ENCODE measurements around the gene PARD6G.
A peak's percentile ranks its signal among the peaks of the same experiment; 100 is the strongest.
"Not testable (repeated sequence)": the region's sequence is repeated elsewhere in the genome, so short reads cannot be mapped to it uniquely, and the experiment has no call there.

The PARD6G gene

DNA sequence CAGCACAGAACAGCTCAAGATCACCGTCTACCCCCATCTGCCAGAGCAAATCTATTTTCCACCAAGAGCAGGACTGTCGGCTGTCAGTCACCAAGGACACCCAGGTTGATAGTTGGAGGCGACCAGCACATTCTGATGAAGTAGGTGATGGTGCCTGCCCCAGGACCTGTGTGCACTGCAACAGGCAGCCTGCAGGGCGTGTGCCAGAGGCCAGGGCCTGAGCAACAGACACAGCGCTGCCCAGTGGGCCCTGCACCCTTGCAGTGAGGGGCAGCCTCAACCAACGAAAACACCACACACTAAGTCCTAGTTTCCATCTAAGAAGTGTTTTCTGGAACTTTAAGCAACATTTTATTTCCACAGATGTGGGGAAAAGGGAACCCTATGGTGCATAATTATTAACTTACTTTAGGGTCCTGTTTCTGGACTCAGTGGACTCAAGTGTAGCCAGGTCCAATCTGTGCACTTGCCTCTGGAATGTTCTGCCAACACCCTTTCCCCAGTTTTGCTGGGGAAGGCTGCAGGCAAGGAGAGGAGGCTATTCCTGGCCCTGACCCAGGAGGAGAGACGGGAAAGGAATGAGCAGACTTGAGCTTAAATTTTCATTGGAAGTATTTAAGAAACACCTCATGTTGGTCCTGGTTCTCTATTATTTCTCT is 76.8 kb downstream of the PARD6G start:
- DNase-seq, result no peak

DNA sequence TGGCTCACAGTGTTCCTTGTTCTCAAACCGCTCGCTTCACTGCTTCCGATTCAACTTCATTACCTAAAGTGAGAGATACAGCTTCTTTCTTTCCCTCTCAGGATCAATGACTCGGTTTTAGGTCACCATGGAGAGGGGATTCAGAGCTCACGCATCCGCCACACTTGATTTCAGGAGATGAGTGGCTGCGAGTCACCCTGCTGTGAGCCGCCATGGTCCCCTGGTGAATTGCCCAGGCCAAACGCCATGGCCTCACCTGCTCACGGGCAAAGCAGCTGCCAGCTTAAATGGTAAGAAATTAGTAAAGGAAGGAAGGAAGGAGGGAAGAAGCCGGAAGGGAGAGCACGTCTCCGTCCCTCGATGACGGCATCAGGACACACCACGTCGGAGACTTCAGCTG is 77.7 kb downstream of the PARD6G start:
- DNase-seq, result no peak

- DNase-seq, result no peak
Observed at GRCh38 chr18:80168982-80169381, 78.3 kb downstream of the PARD6G start.

- DNase-seq, result no peak
Observed at GRCh38 chr18:80168346-80168745, 79.0 kb downstream of the PARD6G start.

DNA sequence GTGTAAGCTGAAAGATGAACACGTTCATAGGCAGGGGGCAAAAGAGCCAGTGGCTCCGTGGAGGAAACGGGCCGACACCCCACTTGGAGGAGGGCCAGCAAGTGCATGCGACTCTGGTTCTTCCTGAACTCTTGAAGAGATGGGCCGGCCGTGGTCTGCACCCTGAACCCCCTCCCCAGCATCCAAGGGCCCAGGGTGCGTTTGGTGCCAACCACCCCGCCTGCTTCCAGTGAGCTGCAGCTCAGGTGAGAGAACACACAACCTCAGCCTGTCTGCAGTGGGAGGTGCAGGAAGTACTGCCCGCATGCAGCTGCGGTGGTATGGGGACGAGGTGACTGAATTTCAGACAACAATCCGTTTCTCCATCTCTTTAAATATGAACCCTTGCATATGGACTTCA is 79.4 kb downstream of the PARD6G start:
- no peak for DNase-seq

GRCh38 chr18:80167331-80167730 is 80.0 kb downstream of the PARD6G start:
- DNase-seq, result no peak

DNA sequence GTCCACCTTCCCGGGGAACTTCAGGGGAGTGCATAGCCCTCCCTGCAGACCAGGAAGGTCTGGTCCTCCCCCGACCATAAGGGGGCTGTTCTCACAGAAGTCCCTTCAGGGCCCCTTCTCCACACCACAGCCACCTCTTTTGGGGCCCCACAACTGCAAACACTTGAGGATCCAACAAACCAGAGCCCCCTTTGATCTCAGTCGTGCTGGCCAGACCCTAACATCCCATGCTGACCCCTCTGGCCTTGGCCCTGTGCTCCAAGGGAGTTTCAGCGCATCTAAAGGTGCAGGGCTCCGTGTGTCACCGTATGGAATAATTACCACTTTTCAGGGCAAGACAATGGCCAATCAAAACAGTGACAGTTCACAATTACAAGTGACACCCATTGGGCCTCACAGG is 80.6 kb downstream of the PARD6G start:
- DNase-seq, result no peak

DNA sequence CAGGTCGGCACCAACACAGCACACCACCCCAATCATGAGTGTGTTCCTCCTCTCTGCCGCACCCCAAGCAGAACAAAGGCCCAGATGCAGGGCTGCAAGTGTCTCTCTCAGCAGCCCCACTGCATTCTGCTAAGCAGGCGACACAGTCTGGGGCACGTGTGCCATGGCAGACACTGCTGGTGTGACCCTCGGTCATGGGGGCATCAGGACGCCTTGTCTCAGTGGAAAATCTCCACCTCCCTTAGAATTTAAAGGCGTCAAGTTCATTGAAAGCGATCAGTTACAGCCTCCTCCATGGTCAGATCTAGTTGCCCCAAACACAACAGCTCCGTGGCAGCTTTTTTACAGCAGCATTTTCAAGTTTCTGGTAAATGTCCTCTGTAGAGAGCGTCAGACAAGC is 81.1 kb downstream of the PARD6G start:
- no peak for DNase-seq

DNA sequence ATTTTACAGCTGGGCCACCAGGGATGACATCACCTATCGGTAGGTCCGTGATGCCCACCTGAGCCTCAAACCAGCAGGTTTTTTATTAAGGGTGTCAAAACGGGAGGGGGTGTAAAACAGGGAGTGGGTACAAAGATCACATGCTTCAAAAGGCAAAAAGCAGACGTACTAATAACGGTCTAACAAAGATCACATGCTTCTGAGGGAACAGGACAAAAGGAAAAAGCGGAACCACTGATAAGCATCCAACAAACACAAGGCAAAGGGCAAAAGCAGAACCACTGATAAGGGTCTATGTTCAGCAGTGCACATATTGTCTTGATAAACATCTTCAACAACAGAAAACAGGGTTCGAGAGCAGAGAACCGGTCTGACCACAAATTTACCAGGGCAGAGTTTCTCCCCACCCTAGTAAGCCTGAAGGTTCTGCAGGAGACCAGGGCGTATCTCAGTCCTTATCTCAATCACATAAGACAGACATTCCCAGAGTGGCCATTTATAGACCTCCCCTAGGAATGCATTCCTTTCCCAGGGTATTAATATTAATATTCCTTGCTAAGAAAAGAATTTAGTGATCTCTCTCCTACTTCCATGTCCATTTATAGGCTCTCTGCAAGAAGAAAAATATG is 82.5 kb downstream of the PARD6G start:
- DNase-seq, result not testable (repeated sequence)

GRCh38 chr18:80163183-80163582 is 84.1 kb downstream of the PARD6G start:
- DNase-seq, result no peak

- no peak for DNase-seq
Observed at GRCh38 chr18:80161781-80162417, 85.4 kb downstream of the PARD6G start.

DNA sequence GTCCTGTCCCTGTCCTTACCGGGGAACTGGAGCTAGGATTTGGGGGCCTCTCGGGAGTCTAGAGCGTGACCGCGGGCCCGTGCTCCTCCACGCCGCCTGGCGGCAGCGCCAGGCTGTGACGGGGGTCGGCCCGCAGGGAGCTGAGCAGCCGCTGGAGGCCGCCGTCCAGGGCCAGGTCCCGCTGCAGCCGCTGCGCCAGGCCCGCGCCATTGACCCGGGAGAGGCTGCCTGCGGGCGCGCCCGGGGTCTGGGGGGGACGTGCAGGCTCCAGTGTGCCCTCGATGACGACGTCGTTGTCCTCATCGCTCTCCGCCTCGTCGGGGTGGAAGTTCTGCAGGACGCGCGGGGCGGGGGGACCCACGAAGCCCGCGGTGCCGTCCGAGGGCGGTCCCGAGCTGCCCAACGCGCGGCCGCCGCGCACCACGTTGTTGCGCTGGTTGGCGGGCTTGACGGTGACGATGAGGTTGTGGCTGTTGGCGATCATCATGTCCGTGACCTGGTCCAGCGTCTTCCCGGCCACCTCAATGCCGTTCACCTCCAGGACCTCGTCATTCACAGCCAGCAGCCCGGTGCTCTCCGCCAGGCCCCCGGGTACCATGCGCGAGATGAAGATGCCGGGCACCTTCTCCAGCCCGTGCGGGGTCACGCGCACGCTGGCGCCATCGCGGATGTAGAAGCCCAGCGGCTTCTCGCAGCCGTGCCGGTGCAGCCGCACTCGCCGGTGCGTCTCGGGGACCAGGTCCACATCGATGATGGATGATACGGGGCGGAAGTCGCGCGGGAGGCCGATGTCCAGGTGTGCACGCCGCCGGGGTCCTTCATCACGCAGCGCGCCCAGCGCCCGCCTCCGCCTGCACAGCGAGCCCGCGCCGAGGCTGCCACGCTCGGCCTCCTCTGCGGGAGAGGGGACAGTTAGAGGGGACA is 87.3 kb downstream of the PARD6G start:
- DNase-seq, result no peak

GRCh38 chr18:80158365-80158764 is 88.9 kb downstream of the PARD6G start:
- DNase-seq, result no peak

- peak in 1 of 2 donors; percentile 1 for DNase-seq
Observed at GRCh38 chr18:80157708-80158343, 89.5 kb downstream of the PARD6G start.

DNA sequence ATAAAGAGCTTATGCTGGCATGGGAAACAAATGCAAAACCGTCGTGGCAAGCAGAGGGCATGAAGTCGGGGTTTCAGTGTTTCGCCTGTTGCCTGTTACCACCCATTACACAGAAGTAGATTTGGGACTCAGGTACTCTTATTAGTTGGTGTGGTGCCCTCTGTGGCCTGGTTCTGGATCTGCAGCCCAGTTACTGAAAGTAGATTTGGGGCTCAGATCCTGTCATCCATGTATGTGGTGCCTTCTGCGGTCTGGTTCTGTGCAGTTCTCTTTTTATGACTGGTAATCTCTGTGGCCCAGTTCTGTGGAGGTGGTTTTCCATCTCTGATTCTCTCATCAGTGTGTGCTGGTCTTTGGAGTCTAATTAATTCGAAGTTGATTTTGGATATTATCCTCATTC is 93.0 kb downstream of the PARD6G start:
- peak in 1 of 2 donors; percentile 1 for DNase-seq

DNA sequence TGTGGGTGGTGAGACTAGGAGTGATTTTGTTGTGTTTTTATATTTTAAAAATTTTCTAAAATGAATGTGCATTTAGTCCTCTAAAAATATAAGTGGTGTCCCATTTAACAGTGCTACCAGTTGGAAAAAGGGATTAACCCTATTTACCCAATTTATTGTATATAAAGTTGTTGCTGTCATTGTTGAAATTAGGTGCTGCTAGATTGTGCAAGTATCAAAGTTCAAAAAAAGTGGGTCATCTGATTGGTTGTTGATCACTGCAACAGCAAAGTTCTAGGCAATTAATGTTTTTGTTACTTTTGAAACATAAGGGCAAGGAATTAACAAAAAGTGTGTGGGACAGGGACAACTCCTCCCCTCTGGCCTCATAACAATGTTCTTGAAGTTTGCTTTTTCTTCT is 97.6 kb downstream of the PARD6G start:
- no peak for DNase-seq

GRCh38 chr18:80148326-80149199 is 98.8 kb downstream of the PARD6G start:
- DNase-seq, result peak in 1 of 2 donors; percentile 21

DNA sequence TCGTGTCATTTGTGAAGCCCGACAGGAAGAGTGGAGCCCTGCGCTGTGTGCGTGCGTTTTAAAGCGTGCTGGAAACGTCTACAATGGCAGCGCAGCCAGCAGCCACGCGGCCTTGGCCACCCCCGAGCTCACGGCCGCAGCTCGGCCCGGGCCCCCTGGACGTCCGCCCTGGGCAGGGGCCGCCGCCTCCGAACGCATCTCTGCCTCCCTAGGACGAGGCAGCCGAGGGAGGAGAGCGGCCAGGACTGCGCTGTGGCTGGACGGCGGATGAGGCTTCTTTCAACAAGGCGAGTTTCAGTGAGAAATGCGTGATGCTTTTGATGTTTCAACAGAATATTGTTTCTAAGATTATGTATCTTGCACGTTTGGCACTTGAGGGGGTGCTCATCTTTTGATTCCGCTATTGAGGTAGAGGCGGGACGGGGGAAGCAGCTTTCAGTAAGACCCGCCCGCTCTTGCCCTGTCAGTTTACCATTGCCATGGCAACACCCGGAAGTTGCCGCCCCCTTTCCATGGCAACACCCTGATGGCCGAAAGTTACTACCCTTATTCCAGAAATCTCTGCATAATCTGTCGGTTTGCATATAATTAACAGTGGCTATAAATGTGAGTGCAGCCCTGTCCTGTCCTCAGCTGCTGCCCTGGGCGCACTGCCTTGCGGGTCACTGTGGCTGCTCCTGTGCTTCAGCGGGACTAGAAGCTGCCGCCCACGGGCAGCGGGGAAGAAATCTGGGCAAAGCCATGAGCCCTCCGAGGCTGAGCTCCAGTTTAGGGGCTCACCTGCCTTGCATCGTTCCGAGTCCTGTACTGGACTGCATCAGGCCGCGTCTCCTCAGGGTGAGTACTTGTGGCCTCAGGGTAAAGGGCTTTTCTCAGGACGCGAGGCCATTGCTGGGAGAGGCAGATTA is 99.6 kb downstream of the PARD6G start:
- peak; percentile 5 to 44 for DNase-seq

GRCh38 chr18:80147037-80147417 is 100.3 kb downstream of the PARD6G start:
- no peak for DNase-seq

DNA sequence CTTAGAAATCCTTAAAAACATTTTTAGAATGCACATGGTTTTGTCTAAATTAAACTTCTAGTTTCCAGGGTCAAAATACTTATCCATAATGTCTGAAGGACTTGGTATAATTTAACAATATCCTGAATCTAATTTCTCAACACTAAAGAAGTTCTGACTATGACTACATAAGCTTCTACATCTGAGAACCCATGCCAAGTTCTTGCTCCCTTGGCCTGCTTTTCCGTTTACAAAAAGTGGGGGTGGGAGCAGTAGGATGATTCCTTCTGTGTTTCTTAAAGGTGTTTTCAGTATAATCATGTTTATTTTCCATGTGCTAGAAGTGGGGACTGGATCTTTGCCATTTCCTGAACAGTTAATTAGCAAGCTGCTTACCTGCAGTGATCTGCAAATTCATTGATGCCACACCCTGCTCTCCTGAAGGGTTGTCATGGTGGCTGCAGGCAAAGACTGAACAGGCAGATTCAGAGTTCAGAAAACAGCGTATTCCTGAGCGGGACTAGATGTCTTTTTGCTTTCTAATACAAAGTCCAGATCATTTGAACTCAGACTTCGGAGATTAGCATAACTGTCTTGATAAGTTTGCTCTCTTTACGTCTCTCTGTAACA is 102.0 kb downstream of the PARD6G start:
- DNase-seq, result no peak

All from bone marrow (tissue), 2 donors.